ENCODE data around the gene ABCB7.
"Not testable (repeated sequence)": the region's sequence is repeated elsewhere in the genome, so short reads cannot be mapped to it uniquely, and the experiment has no call there.

ABCB7 gene

GRCh38 chrX:75155827-75156525, at the start of gene ABCB7:
Gene ABCB7, minus strand, starts transcription at chrX:75156283. Its CDS starts 11 bp downstream, at chrX:75156272.
- DNase-seq (ENCODE audit: low read depth), result peak; percentile 68

- DNase-seq (ENCODE audit: low read depth), result not testable (repeated sequence)
These were observed 32.5 kb upstream of the ABCB7 start for GRCh38 chrX:75188415-75189206.

DNA sequence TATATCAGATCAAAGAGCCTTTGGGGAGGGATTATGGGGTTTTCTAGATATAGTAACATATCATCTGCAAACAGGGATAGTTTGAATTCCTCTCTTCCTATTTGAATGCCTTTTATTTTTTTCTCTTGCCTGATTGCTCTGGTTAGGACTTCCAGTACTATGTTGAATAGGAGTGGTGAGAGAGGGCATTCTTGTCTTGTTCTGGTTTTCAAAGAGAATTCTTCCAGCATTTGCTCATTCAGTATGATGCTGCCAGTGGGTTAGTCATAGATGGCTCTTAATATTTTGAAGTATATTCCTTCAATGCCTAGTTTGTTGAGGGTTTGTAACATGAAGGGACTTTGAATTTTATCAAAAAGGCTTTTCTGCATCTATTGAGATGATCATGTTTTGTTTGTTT, 25.6 kb upstream of the ABCB7 start:
- DNase-seq (ENCODE audit: low read depth), result peak; percentile 0

DNA sequence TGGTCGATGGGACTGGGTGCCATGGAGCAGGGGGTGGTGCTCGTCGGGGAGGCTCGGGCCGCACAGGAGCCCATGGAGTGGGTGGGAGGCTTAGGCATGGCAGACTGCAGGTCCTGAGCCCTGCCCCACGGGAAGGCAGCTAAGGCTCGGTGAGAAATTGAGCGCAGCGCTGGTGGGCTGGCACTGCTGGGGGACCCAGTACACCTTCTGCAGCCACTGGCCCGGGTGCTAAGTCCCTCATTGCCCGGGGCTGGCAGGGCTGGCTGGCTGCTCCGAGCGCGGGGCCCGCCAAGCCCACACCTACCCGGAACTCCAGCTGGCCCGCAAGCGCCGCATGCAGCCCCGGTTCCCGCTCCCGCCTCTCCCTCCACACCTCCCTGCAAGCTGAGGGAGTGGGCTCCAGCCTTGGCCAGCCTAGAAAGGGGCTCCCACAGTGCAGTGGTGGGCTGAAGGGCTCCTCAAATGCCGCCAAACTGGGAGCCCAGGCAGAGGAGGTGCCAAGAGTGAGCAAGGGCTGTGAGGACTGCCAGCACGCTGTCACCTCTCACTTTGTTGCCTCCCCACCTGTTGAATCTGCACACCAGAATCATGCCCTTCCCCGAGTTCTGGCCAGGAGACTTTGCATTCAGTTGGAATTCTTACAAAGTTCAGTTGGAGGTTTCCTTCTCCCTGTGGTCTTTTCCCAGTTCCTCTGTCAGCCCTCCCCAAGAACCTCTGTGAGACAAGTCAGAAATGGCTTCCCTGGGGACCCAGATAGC, 23.6 kb upstream of the ABCB7 start:
- not testable (repeated sequence) for DNase-seq (ENCODE audit: low read depth)

- DNase-seq (ENCODE audit: low read depth), result not testable (repeated sequence)
These were observed 16.3 kb upstream of the ABCB7 start for GRCh38 chrX:75172257-75172890.

GRCh38 chrX:75158054-75158453, 2.0 kb upstream of the ABCB7 start:
- no peak for DNase-seq (ENCODE audit: low read depth)

DNA sequence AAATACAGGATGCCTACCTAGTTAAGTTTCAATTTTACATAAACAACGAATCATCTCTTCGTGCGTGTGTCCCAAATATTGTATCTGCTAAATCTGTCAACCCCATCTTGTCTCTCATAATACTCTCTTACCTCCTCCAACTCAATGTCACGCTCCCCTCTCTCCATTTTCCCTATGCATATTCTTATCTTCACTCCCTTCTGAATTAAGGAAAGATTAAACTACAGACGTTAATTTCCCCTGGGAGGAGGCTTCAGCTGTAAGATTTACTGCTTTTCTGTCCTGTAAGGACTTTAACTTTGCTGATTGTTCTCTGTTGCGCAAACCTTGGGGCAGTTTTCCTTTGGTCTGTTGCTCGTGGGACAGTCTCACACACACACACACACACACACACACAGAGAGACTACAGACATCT, 455 bp upstream of the ABCB7 start:
- DNase-seq (ENCODE audit: low read depth), result peak; percentile 38

DNA sequence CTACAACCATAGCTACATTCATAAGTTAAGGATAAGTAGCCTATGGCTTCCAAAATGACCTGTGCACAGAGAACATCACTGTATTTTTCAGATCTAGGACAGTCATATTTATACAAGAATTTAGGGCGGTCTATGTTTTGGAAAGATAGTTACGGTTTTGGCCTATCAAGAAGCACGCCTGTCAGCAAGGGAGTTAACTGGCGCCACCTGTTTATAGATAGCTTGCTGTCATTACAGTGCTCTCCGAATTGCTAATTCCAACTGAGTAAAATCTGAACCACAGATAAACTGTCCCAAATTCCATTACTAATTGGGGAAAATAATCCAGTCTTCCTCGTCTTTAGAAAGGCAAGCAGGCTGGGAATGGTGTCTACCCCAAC, 646 bp downstream of the ABCB7 start:
- peak; percentile 0 for DNase-seq (ENCODE audit: low read depth)

- no peak for DNase-seq (ENCODE audit: low read depth)
These were observed 1.2 kb downstream of the ABCB7 start for GRCh38 chrX:75154871-75155270.

- no peak for DNase-seq (ENCODE audit: low read depth)
These were observed 4.1 kb downstream of the ABCB7 start for GRCh38 chrX:75151827-75152592.

GRCh38 chrX:75149654-75150053, 6.4 kb downstream of the ABCB7 start:
- DNase-seq (ENCODE audit: low read depth), result no peak

DNA sequence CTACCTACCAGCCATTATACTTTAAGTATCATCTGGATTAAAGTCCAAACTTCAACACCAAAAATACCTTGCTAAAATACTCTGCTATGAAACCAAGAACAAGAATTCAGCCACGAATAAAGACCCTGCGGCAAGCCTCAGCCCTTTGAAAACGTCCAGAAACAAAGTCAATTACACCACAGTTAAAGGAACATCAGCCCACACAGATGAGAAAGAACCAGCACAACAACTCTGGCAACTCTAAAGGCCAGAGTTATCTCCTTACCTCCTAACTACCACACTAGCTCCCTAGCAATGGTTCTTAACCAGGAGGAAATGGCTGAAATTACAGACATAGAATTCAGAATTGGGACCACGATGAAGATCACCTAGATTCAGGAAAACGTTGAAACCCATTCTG, 23.4 kb downstream of the ABCB7 start:
- no peak for DNase-seq (ENCODE audit: low read depth)

GRCh38 chrX:75131973-75132627, 24.0 kb downstream of the ABCB7 start:
- DNase-seq (ENCODE audit: low read depth), result no peak

GRCh38 chrX:75129069-75129468, 27.0 kb downstream of the ABCB7 start:
- not testable (repeated sequence) for DNase-seq (ENCODE audit: low read depth)

GRCh38 chrX:75118296-75118695, 37.8 kb downstream of the ABCB7 start:
- DNase-seq (ENCODE audit: low read depth), result no peak

- DNase-seq (ENCODE audit: low read depth), result no peak
These were observed 40.2 kb downstream of the ABCB7 start for GRCh38 chrX:75115707-75116413.

DNA sequence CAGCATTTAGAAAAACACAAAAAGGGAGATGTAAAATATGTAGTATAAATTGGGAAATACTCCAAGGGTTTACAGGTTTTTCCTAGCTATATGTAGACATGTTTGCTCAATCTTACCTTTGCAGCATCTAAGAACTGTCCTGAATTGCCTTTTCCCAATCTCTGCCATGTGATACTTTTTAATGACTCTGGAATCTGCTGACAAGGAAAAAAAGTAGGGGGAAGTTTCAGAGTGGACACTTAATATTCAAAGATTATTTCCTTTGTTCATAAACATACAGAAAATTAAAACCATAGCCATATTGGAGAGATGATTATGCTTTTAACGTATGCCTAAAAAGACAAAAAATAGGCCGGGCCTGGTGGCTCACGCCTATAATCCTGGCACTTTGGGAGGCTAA, 41.4 kb downstream of the ABCB7 start:
- DNase-seq (ENCODE audit: low read depth), result no peak

DNA sequence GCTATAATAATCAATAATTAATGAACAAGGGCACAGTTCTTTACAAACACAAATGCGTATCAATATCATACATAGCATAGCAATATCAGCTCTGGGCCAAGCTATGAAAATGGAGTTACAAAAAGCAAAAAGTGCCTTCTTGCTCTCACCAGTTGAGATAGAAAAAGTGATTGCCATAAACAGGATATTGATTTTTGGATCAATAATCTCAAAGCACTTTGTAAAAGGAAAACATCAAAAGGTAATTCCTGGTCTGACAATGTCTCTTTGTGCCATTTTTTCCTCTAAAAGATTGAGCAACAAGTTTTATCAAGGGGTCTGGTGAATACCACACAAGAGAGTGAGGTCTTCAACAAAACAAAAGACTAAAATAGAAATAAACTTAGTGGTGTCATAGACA, 42.4 kb downstream of the ABCB7 start:
- DNase-seq (ENCODE audit: low read depth), result no peak

DNA sequence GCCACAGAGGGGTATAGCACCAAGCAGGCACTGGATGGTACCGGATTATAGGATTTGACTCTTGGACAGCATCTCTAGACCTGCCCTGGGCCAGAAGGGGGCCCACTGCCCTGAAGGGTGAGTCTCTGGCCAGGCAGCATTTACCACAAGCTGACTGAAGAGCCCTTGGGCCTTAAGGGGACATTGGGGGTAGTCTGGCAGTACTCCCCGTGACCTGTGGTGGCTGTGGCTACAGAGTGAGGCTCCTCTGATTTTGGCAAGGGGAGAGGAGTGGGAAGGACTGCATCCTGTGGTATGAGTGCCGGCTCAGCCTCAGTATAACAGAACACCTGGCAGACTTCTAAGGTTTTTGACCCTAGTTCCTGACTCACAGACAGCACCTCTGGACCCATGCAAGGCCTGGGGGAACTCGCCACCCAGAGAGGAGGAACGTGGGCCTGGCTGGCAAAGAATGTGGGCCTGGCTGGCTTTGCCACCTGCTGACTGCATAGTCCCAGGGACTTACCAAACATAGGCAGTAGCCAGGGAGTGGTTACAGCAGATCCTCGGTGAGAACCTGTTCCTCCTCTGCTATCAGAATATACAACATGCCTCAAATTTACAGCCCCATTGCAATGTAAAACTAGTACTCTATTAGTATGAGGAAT, 48.1 kb downstream of the ABCB7 start:
- no peak for DNase-seq (ENCODE audit: low read depth)

- no peak for DNase-seq (ENCODE audit: low read depth)
These were observed 49.3 kb downstream of the ABCB7 start for GRCh38 chrX:75106772-75107171.
